Effector memory CD8-positive, alpha-beta T cell (primary cell): Measurements from ENCODE around the gene MAD1L1.

Source experiments
- ATAC-seq: fragments of 150-1000 bp; cut with Tn5 transposase; replicated peaks from 2 replicates; pipeline ENCODE4 v1.10.0; 2021; ENCODE audit warnings: mild to moderate bottlenecking, moderate library complexity
- DNase-seq, 3 experiments: peaks; one replicate each; pipeline ENCODE4 v3.0.0; 2021
- H3K27ac Mint-ChIP-seq, 2 donors: one replicate each; pipeline ENCODE4 v1.8.0; 2022; ENCODE audit warnings: mild to moderate bottlenecking in 2 of 2, mixed read lengths in 2 of 2, moderate library complexity in 2 of 2
- H3K27me3 Mint-ChIP-seq, 2 donors: one replicate each; pipeline ENCODE4 v1.8.0; 2022; ENCODE audit warnings: mixed read lengths in 2 of 2
- H3K36me3 Mint-ChIP-seq: one replicate; pipeline ENCODE4 v1.8.0; 2022; ENCODE audit warnings: mild to moderate bottlenecking, moderate library complexity, mixed read lengths; ENCODE audit not compliant: insufficient read depth
- H3K4me1 Mint-ChIP-seq, 2 donors: one replicate each; pipeline ENCODE4 v1.8.0; 2022; ENCODE audit warnings: low read depth in 2 of 2, mixed read lengths in 2 of 2
- H3K4me3 Mint-ChIP-seq, 2 donors: one replicate each; pipeline ENCODE4 v1.8.0; 2022; ENCODE audit warnings: mild to moderate bottlenecking in 2 of 2, mixed read lengths in 2 of 2, moderate library complexity in 2 of 2
- H3K9me3 Mint-ChIP-seq, 2 donors: one replicate each; pipeline ENCODE4 v1.8.0; 2022; ENCODE audit warnings: mixed read lengths in 2 of 2

Gene MAD1L1

DNA sequence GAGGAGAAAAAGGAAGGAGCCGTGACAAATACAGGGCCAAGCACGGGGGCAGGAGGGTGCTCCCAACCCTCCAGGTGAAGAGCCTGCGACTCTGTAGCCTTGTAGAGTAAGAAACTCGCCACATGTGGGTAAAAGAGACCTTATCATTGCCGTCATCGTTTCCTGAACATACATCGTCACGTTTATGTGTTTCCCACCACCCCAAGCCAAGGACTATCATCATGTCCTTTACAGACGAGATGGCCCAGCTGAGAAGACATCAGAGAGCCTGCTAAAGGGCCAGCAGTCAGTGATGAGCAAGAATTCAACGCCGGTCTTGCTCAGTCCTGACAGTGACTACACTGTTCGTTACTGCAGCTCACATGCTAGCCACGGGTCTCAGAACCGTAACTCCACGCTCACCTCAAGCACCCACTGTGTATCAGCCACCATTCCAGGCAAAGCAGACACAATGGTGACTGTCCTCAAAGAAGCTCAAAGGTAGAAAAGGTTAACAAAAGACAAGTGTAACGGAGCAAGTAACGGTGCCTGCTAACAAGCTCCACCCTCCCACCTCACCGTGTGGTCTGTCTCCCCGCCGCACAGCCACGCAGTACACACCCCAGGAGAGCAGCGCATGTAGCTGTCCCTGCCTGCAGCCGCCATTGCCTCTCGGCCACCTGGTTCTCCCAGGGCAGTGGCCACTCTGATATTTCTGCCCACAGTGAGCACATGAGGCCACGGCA lies 147.8 kb downstream of the MAD1L1 start:
- no peak for ATAC-seq
- H3K27ac Mint-ChIP-seq = peak overlapping the region in 1 of 2 donors; percentile 59
- no peaks in the 10 kb centered on the region for H3K9me3 Mint-ChIP-seq
- peaks cover 13 to 15% of the 10 kb centered on the region in 2 donors for H3K4me1 Mint-ChIP-seq
- no peaks in the 10 kb centered on the region for H3K27me3 Mint-ChIP-seq
- H3K36me3 Mint-ChIP-seq = peaks cover 8% of the 10 kb centered on the region
- no peak overlapping the region for H3K4me3 Mint-ChIP-seq
- DNase-seq = no peak

DNA sequence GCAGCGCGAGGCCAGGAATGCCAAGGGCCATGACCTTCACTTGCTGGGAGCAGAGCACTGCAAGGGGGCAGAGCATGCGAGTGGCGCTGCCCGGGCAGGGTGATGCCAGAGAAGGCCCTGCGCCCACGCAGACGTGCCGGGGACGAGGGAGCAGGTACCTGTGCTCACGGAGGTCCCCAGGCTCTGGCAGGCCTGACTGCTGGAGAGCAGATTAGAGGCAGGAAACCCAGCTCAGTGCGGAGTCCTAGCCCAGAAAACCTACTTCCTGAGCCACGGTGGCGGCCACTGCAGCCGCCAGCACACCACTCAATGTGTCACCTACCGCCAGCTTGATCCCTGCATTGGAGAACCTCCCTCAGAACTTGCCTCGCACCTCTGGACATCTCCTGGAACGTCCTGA lies 148.4 kb downstream of the MAD1L1 start:
- Mint-ChIP-seq H3K4me1 (peaks cover 15% of the 10 kb centered on the region in 2 donors), H3K4me3 (no peak overlapping the region), H3K27ac (peak overlapping the region in 1 of 2 donors; percentile 59), H3K9me3 (no peaks in the 10 kb centered on the region), H3K27me3 (no peaks in the 10 kb centered on the region), H3K36me3 (peaks cover 8% of the 10 kb centered on the region)
- ATAC-seq = no peak
- DNase-seq = no peak

DNA sequence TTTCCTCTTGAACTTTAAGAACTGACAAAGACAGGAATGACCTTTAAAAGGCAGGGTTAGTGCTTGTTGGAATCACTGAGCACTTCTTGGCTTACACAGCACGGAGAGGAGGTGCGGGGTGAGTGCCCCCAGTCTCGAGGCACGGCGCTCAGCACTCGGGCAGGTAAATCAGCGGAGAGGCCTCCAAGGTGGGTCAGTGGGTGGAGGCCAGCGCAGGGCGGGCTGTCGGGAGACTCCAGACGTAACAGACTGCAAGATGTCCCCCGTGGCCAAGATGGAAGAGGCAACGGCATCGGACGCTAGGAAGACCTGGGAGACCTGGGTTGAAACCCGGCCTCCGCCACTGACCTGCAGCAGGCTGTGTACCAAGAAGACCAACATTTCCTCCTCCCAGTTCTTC lies 149.4 kb downstream of the MAD1L1 start:
- no peak for ATAC-seq
- Mint-ChIP-seq H3K36me3 (peaks cover 8% of the 10 kb centered on the region), H3K9me3 (no peaks in the 10 kb centered on the region)

DNA sequence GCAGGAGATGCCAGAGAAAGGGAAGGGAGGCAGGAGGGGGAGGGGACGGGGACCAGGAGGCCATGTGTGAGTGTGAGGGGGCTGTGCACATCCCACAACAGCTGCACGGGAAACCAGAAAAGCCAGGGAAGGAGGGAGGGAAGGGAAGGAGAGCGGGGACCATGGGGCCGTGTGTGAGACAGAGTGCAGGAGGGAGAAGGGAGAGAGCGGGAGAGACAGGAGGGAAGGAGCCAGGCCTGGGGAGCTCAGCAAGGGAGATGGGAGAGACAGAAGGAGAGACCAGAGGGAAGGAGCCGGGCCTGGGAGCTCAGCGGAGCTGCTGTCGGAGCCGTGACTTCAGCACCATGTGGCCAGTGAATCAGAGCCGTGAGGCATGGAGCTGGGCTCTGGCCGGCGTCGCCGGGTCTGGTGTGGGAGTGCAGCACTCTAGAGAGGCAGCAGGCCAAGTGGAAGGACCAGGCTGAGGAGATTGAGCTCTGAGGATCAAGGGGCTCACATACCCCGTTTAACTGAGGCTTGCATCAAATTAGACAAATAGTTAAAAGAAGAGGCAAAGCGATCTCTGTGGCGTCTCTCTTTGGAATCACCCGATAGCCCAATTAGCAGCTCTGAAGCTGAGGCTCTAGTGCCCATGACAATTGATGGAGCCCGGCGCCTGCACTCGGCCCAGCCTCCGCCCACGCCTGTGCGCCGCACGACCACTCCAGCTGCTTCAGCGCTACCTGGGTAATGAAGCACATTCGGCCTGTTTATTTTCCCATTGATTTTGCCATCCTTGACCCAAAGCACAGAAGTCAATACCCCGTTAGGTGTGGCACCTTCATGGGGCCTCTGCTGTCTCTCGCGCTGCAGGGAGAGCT lies 150.4 kb downstream of the MAD1L1 start:
- DNase-seq (no peak), ATAC-seq (no peak)
- Mint-ChIP-seq H3K27me3 (no peaks in the 10 kb centered on the region), H3K4me1 (peaks cover 15 to 16% of the 10 kb centered on the region in 2 donors), H3K27ac (peak overlapping the region in 1 of 2 donors; percentile 50), H3K36me3 (peaks cover 8% of the 10 kb centered on the region), H3K9me3 (no peaks in the 10 kb centered on the region), H3K4me3 (no peak overlapping the region)

More for the DNA sequence above, 149.4 kb downstream of the MAD1L1 start:
- Mint-ChIP-seq H3K27ac (no peak overlapping the region), H3K4me1 (peaks cover 15% of the 10 kb centered on the region in 2 donors), H3K27me3 (no peaks in the 10 kb centered on the region), H3K4me3 (no peak overlapping the region)
- no peak for DNase-seq

DNA sequence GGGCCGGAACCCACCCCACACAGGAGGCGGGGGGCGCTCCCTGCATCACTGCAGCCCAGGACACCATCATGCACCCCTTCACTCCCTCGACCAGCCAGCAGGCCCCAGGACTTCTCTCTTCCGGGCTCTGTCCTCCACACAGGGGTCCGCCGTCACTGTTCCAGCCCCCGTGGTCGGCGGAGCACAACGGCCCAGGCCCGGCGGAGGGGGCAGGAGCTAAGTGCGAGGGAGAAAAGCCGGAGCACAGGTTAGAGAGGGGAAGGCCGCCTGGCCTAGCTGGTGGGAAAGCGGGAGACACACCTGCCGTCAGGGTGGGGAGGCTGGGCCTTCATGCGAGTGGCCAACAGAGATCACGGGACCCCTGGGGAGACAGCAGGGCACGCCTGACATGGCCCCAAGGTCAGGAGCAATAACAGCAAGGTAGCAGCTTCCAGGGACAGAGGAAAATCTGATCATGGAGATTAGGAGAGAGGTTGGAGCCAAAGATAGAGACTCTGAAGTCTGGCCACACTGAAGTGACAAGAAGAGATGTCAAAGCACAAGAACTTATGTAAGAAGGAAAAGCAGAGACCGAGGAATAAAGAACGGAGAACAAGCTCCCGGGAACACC lies 151.1 kb downstream of the MAD1L1 start:
- Mint-ChIP-seq H3K4me1 (peaks cover 15 to 16% of the 10 kb centered on the region in 2 donors), H3K27ac (no peak overlapping the region), H3K27me3 (no peaks in the 10 kb centered on the region), H3K36me3 (peaks cover 8% of the 10 kb centered on the region), H3K4me3 (no peak overlapping the region), H3K9me3 (no peaks in the 10 kb centered on the region)
- no peak for DNase-seq
- ATAC-seq = no peak

DNA sequence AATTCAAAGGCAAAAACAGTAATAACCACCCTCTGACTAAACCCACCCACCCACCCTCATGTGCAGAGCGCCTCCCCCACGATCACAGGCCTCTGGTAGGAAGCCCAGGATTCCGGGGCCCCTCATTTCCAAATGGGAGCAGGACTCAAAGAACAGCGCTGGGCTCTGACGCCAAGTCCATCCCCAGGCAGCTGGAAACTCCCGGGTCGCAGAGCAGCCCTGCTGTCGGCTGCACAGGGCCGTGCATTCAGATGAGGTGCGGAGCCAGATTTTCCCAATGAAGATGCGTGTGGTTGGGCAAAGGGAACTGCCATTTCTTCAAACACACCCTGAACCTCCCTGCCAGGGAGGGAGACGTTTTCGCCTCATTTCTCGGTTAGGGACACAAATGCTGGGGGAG lies 152.3 kb downstream of the MAD1L1 start:
- Mint-ChIP-seq H3K4me1 (peaks cover 15 to 16% of the 10 kb centered on the region in 2 donors), H3K36me3 (peaks cover 8% of the 10 kb centered on the region), H3K4me3 (no peak overlapping the region), H3K9me3 (no peaks in the 10 kb centered on the region), H3K27me3 (no peaks in the 10 kb centered on the region), H3K27ac (peak overlapping the region in 1 of 2 donors; percentile 25)
- no peak for DNase-seq
- no peak for ATAC-seq

DNA sequence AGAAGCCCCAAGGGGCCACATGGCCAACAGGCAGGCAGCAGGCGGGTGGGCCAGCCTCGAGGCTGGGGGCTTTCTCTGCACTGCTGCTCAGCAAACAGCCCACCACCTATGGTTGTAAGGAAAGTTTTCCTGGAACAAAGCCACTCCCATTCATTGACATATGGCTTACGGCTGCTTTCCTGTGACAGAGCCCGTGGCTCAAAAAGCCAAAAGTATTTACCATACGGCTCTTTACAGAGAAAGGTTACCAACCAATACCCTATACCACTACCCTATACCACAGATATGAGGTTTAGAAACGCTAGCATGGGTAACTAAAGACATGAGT lies 152.7 kb downstream of the MAD1L1 start:
- H3K27me3 Mint-ChIP-seq = no peaks in the 10 kb centered on the region
- peak overlapping the region in 1 of 2 donors; percentile 20 for H3K27ac Mint-ChIP-seq
- DNase-seq (no peak), ATAC-seq (no peak)
- H3K36me3 Mint-ChIP-seq = peaks cover 8% of the 10 kb centered on the region
- H3K4me3 Mint-ChIP-seq = no peak overlapping the region
- H3K4me1 Mint-ChIP-seq = peaks cover 13 to 14% of the 10 kb centered on the region in 2 donors
- no peaks in the 10 kb centered on the region for H3K9me3 Mint-ChIP-seq

DNA sequence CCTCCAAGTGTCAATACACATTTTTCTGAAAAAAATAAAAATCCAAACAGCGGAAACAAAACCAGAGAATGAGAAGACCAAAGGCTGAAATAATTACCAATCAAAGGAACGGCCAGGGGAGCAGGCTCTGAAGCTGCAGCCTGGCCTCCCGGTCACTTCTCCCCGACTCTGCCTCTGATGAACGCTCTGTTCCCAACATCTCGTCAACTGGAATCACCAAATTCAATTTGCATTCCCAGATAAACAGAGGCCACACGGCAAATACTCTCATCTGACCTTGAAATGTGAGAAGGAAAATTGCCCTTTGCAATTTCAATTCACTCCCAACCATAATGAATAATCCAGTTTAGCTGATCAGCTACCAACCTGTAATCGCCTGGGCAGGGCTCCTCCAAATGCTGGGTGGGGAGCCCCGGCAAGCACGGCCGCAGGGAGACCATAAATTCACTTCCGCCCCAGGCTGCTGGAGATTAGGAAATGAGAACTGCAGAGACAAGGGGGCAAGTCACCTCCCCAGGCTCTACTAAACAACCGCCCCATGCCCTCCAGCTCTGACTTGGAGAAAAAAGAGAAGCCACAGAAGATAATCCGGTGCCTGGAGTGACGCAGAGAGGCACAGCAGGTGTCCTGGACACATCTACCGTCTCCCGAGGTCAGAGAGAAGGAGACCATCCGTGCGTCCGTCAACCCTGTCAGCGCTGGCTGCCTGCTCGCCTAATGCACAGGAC lies 153.2 kb downstream of the MAD1L1 start:
- H3K27me3 Mint-ChIP-seq = no peaks in the 10 kb centered on the region
- H3K36me3 Mint-ChIP-seq = peaks cover 8% of the 10 kb centered on the region
- DNase-seq (no peak), ATAC-seq (no peak)
- H3K9me3 Mint-ChIP-seq = no peaks in the 10 kb centered on the region
- peak overlapping the region in 1 of 2 donors; percentile 20 for H3K27ac Mint-ChIP-seq
- H3K4me1 Mint-ChIP-seq = peaks cover 11% of the 10 kb centered on the region in 2 donors
- no peak overlapping the region for H3K4me3 Mint-ChIP-seq

DNA sequence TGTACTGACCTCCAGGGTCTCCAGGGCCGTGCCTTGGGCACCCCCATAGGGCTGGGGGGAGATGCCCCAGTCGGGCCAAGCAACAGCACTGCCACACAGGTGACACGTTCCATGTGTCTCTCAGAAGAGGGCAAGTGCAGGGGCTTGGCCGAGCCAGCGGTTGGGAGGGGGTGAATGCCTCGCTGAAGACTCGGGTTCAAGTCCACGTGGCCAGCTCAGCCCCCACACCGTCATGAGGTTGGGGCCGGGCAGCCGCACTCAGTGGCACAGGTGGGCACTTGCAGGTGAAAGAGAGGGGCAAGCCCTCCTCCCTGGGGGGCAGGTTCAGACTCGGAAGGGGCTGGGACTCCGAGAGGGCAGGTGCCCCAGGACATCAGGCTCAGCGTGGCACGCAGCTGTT lies 153.8 kb downstream of the MAD1L1 start:
- no peak overlapping the region for H3K4me3 Mint-ChIP-seq
- H3K4me1 Mint-ChIP-seq = peaks cover 8% of the 10 kb centered on the region in 2 donors
- no peak for ATAC-seq
- peaks cover 12% of the 10 kb centered on the region for H3K36me3 Mint-ChIP-seq
- no peak for DNase-seq
- H3K27ac Mint-ChIP-seq = no peak overlapping the region
- no peaks in the 10 kb centered on the region for H3K9me3 Mint-ChIP-seq
- no peaks in the 10 kb centered on the region for H3K27me3 Mint-ChIP-seq

DNA sequence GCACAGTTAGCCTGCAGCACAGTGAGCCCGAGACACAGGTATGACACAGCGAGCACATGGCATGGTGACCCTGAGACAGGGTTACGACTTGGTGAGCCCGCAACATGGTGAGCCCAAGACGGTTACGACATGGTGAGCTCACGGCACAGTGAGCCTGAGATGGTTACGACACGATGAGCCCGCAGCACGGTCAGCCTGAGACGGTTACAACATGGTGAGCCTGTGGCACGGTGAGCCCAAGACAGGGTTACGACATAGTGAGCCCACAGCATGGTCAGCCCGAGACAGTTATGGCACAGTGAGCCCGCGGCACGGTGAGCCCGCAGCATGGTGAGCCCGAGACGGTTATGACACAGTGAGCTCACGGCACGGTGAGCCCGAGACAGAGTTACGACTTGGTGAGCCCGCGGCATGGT lies 156.1 kb downstream of the MAD1L1 start:
- DNase-seq (no peak), ATAC-seq (no peak)
- H3K27me3 Mint-ChIP-seq = no peaks in the 10 kb centered on the region
- no peak overlapping the region for H3K4me3 Mint-ChIP-seq
- H3K27ac Mint-ChIP-seq = no peak overlapping the region
- peaks cover 5 to 9% of the 10 kb centered on the region in 2 donors for H3K4me1 Mint-ChIP-seq
- H3K36me3 Mint-ChIP-seq = peaks cover 3% of the 10 kb centered on the region
- H3K9me3 Mint-ChIP-seq = no peaks in the 10 kb centered on the region

DNA sequence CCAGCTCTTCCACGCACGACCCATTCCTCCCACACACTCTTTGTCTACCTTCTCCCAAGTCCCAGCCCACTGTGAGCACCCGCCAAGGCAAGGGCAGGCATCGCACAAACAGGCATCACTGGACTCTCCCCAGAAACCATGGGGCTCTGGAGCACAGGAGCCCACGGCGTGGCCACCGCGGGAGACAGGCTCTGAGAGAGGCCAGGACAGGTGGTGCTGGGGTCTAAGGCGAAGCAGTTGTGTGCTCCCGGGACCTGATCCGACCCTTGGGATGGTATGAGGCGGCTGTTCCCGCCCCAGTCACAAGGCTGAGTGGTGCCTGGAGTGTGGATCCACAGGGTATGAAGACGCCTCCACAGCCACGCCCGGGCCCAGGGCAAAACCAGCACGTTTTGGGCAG lies 156.9 kb downstream of the MAD1L1 start:
- Mint-ChIP-seq H3K36me3 (peaks cover 3% of the 10 kb centered on the region), H3K4me1 (peaks cover 5 to 8% of the 10 kb centered on the region in 2 donors), H3K27ac (peak overlapping the region in 1 of 2 donors; percentile 46), H3K27me3 (no peaks in the 10 kb centered on the region), H3K9me3 (no peaks in the 10 kb centered on the region), H3K4me3 (no peak overlapping the region)
- no peak for ATAC-seq
- no peak for DNase-seq

DNA sequence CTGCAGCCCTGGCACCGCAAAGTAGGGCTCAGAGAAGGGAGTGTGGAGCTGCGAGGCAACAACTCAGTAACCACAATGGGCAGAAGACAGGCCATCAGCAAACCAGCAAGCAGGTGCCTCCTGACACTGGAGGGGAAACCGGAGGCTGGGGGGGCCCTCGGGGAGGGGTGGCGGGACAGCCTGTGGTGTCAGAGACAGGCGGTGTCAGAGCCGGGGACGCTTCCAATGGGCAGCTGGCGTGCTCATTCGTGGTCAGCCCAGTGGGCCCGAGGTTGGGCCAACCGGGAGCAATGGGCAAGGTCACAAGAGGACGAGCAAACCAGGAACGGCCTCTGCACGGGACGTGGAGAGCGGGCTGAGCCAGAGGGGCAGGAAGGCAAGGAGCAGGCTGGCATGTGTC lies 158.1 kb downstream of the MAD1L1 start:
- peaks cover 3% of the 10 kb centered on the region for H3K36me3 Mint-ChIP-seq

DNA sequence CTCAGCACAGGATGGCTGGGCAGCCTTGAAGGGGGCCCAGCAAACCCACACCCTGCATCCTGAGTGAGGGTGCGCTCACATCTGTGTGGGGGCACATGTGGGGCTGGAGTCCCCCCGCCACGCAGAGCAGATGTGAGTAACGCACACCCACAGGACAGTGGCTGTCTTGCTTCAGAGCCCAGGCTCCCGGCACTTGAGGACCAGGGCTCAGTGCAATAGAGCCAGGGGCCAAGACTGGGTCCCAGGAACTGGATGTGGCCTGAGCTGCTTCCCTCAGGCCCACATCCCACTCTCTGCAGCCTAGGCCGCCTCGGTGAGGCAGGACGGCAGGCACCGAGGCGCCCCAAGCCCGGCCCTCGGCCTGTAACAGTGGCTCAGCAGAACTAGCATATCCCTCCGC lies 159.9 kb downstream of the MAD1L1 start:
- Mint-ChIP-seq H3K4me3 (no peak overlapping the region), H3K9me3 (no peaks in the 10 kb centered on the region), H3K27ac (no peak overlapping the region), H3K36me3 (peaks cover 3% of the 10 kb centered on the region), H3K4me1 (peaks cover 4 to 5% of the 10 kb centered on the region in 2 donors), H3K27me3 (no peaks in the 10 kb centered on the region)
- no peak for ATAC-seq
- DNase-seq = no peak

More for the DNA sequence above, 158.1 kb downstream of the MAD1L1 start:
- H3K4me1 Mint-ChIP-seq = peaks cover 5 to 7% of the 10 kb centered on the region in 2 donors
- DNase-seq (no peak), ATAC-seq (no peak)
- H3K27ac Mint-ChIP-seq = peak overlapping the region in 1 of 2 donors; percentile 55
- H3K4me3 Mint-ChIP-seq = no peak overlapping the region
- H3K27me3 Mint-ChIP-seq = no peaks in the 10 kb centered on the region
- H3K9me3 Mint-ChIP-seq = no peaks in the 10 kb centered on the region
